Activated T-cell treated with anti-CD3 and anti-CD28 coated beads for 1 hour (primary cell): ENCODE measurements around the gene S100A11.

Experiments
- DNase-seq: peaks from one replicate; pipeline ENCODE4 v3.0.0-alpha.2; 2020; ENCODE audit warnings: low read depth

Gene S100A11

GRCh38 chr1:152039461-152039860 is 2.7 kb upstream of the S100A11 start:
- no peak for DNase-seq

- DNase-seq = no peak
These were observed 2.1 kb upstream of the S100A11 start for GRCh38 chr1:152038871-152039270.

DNA sequence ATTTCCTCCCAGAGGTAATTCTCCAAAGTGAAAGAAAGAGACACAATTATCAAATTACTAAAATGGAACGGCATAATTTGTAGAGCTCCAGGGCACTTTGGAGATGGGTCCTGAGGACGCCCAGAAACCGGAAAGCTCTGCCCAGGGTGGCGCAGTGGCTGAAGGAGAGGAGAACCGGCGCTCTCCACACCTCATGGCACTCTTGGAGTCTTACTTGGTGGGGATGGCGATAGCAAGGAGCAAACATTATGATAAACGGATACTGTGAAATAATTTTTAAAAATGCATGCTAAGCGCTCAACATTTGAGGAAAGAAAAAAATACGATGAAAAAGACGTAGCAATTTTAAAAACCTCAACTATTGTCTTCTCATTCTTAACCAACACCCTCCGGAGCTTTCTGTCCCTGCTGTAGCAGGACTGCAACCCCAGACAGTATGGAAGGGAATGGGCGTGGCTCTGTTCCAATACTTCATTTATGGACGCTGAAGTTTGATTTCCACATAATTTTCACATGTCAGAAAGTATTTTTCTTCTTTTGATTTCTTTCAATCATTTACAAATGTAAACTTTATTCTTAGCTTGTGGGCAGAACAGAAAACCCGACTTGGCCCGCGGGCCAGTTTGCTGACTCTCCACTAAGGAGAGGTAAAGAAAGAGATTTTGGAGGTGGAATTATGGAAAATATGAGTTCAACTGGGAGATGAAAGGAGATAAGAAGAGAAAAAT is 1.1 kb downstream of the S100A11 start:
- DNase-seq = no peak

GRCh38 chr1:152034654-152035538 is 1.9 kb downstream of the S100A11 start:
- peak; percentile 45 for DNase-seq

DNA sequence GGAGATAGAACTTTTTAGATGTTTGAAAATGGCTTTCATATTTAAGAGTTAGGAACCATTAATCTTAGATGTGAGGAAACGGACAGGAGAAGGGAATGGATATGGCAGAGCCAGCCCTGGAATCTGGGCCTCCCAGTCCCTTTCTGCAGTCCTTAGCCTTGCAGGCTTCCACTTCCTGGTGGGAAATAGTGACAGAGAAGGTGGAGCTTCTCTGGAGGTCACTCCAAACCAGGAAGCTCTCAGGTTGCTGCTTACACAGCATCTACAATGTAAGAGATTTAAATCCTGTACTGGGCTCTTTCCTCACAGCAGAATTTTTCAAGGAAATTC is 2.5 kb downstream of the S100A11 start:
- DNase-seq = no peak

DNA sequence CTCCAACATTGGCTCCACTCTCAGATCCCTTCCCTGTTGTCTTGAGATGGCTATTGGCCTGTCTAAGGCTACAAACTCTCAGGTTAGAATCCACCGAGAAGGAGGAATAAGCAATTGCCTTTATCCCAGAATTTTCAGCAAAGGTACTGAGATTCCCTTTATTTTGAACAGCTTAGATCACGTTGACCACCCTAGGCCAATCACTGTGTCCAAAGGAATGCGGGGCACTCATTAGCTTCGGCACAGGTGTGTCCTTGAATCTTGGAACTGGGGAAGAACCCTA is 6.9 kb downstream of the S100A11 start:
- DNase-seq = no peak

- DNase-seq = no peak
These were observed 7.5 kb downstream of the S100A11 start for GRCh38 chr1:152029144-152029928.

GRCh38 chr1:152026895-152027294 is 9.9 kb downstream of the S100A11 start:
- DNase-seq = no peak

GRCh38 chr1:152024223-152024622 is 12.6 kb downstream of the S100A11 start:
- DNase-seq = no peak

DNA sequence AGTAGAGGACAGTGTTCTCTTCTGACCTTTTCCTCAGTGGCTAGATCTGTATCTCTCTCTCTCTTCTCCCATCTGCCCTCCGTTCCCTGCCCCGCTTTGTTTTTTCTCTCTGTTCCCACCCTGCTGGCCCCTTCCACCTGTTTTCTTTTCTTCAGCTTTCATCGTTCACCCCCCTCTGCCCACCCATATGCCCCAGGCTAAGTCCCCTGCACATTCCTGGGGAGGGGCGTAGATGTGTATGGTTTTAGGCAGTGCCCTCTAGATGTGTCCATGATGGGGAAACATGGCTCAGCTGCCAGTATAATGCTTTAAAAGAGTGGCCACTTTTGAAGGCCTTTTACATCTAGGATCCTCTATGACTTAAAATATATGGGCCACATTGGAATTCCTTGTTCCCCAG is 13.6 kb downstream of the S100A11 start:
- no peak for DNase-seq

DNA sequence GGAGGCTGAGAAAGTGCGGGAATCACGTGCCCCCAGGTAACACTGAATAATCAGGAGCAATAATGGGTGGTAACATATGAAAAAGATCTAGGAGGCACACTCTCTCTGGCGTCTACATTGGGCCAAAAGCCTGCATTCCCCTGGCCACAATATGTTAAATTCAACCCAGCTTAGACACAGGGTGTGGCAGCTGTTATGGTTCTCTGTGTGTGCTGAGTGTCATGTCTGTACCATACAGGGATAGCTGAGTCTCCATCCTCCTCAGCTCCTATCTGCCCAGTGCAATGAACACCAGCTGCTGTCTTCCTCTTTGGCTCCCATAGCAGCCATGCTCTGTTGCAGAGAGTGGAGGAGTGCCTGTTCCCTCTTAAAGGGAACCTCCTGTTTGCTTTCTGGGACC is 14.3 kb downstream of the S100A11 start:
- DNase-seq = no peak

DNA sequence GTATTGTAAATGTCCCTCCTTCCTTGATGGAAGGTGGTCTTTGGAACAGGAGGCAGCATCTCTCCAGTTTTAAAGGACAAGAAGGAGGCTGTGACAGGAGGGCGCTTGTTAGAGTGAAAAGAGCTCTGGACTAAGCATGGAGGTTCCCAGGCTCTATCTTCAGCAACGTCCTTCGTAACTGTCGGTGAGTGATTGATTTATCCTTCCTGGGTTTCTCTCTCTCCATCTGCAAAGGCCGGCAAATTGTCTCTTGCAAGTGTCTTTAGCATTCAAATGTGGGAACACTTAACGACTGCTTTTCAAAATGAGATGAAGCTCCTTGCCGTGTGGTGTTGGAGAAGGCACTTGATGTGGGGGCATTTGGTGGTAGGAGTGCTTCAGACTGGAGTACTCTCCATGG is 15.2 kb downstream of the S100A11 start:
- DNase-seq = no peak

DNA sequence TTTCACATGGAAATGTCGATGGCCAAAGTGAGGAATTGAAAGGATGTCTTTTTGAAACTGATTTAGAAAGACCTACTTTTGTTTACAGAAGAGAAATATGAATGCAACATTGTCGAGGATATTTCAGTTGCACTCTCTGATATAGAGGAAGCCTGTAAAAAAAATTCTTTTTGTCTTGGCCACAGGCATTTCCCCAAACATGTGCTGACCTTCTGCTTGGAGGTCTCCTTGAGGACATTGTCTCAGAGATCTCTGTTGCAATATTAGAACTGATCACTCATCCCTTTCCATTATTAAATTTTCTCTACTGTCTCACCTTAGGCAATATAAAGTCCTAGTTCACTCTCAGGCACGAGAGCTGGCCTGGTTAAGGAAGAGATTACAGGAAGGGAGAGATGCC is 16.0 kb downstream of the S100A11 start:
- DNase-seq = no peak

- no peak for DNase-seq
These were observed 18.3 kb downstream of the S100A11 start for GRCh38 chr1:152018537-152018936.

- no peak for DNase-seq
These were observed 21.0 kb downstream of the S100A11 start for GRCh38 chr1:152015766-152016165.

- DNase-seq = no peak
These were observed 21.9 kb downstream of the S100A11 start for GRCh38 chr1:152014943-152015342.

DNA sequence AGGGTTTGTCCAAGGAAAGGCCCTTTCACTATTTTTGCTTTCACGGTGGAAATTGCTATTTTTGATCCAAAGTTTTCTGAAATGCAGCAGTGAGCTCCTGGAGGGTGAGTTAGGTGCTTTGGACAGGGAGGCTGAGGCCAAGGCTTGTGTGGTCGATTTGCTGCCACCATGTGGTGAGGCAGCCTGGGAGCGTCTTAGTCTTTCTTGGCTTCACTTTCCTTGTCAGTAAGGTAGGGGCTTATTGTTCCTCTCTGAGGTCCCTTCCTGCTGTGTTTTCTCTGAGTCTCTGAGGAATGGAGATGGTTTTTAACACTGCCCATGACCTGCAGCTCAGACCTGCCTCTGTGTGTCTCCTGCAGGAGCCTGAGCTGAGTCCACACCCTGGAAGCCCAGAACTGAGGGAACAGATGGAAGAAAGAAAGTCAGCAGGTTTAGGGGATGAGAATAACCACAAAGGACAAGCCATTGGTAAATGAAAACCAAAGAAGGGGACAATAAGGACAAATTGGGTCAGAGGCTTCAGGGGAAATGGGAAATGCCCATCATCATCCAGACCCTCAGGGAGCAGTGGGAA is 23.1 kb downstream of the S100A11 start:
- no peak for DNase-seq

DNA sequence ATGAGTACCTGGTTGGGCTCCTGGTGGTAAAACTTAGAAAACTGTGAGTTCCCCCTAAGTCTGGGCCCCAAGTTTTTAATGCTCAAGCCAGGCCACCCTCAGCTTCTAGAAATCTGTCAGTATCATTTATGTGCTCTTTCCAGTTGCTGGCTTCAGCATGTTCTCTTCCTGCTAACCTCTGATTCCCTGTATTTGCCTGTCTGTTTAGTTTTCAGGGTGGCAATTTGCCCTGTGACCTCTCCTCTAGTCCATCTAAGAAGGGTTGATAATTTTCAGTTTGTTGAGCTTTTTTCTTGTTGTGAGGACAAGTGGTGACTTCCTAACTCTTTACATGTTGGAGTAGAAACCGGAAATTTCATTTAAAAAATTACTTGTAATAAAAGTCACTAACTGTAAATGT is 27.1 kb downstream of the S100A11 start:
- no peak for DNase-seq

DNA sequence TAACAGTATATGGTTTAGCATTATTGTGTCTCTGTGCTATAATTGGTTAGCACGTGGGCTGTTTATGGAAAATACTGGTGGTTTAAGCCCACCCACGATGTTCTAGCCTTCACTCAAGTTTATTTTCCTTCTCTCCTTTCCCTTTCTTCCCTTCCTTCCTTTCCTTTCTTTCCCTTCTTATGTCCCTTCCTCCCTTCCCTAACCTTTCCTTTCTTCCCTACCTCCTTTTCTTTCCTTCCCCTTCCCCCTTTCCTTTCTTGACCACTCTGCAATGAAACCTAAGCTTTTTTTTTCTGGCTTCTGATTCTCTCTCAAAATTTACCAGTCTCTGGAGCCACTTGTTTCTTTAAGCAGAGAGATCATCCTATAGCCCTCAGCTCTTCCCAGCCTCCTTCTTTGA is 29.8 kb downstream of the S100A11 start:
- DNase-seq = no peak

DNA sequence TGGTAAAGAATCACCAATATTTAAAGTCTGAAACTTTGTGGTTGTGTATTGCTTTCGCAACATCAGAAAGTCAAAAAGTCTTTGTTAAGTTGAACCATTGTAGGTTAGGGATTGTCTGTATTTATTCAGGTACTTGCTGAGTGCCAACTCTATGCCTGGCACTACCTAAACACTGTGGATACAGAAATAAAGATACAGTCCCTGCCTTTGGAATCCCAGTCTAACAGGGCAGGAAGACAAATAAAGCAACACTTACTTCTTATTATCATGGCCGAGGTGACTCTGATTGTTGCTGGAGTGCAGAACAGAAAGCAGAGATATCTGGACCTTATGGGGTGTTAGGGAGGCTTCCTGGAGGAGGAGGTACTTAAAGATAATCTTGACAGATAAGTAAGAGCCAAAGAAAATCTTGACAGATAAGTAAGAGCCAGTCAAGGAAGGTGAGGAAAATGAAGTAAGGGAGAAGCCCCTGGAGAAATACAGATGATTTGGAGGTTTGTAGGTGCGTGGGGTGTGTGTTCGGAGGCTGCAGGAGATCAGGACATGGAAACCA is 31.4 kb downstream of the S100A11 start:
- no peak for DNase-seq

GRCh38 chr1:152003846-152004442 is 32.9 kb downstream of the S100A11 start:
- no peak for DNase-seq

DNA sequence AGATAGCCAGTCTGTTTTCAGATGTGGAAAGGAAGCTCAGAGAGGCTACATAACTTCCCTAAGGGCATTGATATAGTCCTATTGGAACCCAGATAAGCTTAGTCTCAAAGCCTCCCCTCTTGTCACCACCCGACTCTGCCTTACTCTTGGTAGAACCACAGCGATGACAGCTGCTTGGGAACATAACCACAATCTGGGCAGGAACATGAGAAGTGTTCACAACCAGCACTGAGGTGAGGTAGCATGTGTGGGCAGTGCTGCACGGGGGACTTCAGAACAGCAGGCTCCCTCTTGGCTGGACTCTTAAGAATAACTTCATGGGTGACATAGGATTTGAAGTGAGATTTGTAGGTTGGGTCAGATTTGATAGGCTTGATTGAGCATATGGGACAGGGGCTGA is 33.8 kb downstream of the S100A11 start:
- no peak for DNase-seq
